Neural cell (in vitro differentiated cells): ENCODE results near the gene CARMIL1.

Source experiments
- CTCF ChIP-seq: fragments of 450-650 bp; IDR thresholded peaks from 2 replicates; pipeline ENCODE4 v1.5.1; 2014; ENCODE audit warnings: antibody characterized with exemption, mild to moderate bottlenecking, moderate library complexity; ENCODE audit not compliant: poor library complexity, severe bottlenecking
- EZH2 ChIP-seq: fragments of 200-600, 300-800 bp; shearing (Covaris generic), sonication (generic); IDR thresholded peaks from 2 replicates; pipeline ENCODE4 v1.6.1; 2014; ENCODE audit warnings: antibody characterized with exemption, low read length, borderline replicate concordance, mild to moderate bottlenecking; ENCODE audit not compliant: insufficient read depth, poor library complexity, severe bottlenecking
- POLR2AphosphoS5 ChIP-seq: IDR thresholded peaks from 2 replicates; pipeline ENCODE4 v1.6.1; 2012

GRCh38 chr6:25494469-25494868, 215.3 kb downstream of the CARMIL1 start:
- no peak for TF ChIP-seq CTCF
- no peak for TF ChIP-seq POLR2AphosphoS5
- TF ChIP-seq EZH2 = no peak
